Heart right ventricle (tissue), 16 donors: ENCODE measurements around the gene GRID1. TPM values are rescaled to one million over a fixed set of nuclear protein-coding genes. Genes with fewer than 3 reads are reported as not detected.

Source experiments
- ATAC-seq, 8 donors: fragments of 200-7000 bp; cut with Tn5 transposase; one replicate each; pipeline ENCODE4 v1.9.1; 2020; ENCODE audit warnings: mild to moderate bottlenecking in 8 of 8, moderate library complexity in 8 of 8, moderate number of reproducible peaks in 1 of 8
- DNase-seq, 2 donors: peaks; one replicate each; pipeline ENCODE4 v3.0.0-alpha.2; 2020
- H3K27ac ChIP-seq, 10 donors: fragments of 200-600 bp; sonication (generic) in 2 of 10; one replicate each; pipeline versions ENCODE4 v1.5.0 to v1.8.0; 2020 to 2022; ENCODE audit warnings: mild to moderate bottlenecking in 3 of 10
- H3K27me3 ChIP-seq, 7 donors: fragments of 200-600 bp; one replicate each; pipeline ENCODE4 v1.8.0; 2021 to 2022; ENCODE audit warnings: mild to moderate bottlenecking in 2 of 7
- H3K36me3 ChIP-seq, 9 donors: fragments of 200-600 bp; sonication (generic) in 1 of 9; one replicate each; pipeline versions ENCODE4 v1.5.0 to v1.8.0; 2020 to 2022; ENCODE audit warnings: mild to moderate bottlenecking in 2 of 9
- H3K4me1 ChIP-seq, 9 donors: fragments of 200-600 bp; sonication (generic) in 1 of 9; one replicate each; pipeline versions ENCODE4 v1.5.0 to v1.8.0; 2020 to 2022; ENCODE audit warnings: mild to moderate bottlenecking in 4 of 9
- H3K4me3 ChIP-seq, 10 donors: fragments of 200-600 bp; sonication (generic) in 2 of 10; one replicate each; pipeline versions ENCODE4 v1.5.0 to v1.8.0; 2020 to 2022; ENCODE audit warnings: mild to moderate bottlenecking in 7 of 10, moderate library complexity in 2 of 10
- H3K9me3 ChIP-seq, 11 donors: fragments of 200-600 bp in 10 of 11; sonication (generic) in 2 of 11; one replicate each; pipeline versions ENCODE4 v1.5.0 to v1.8.0; 2013 to 2022; ENCODE audit warnings: mild to moderate bottlenecking in 2 of 11, control low read depth in 1 of 11, moderate library complexity in 1 of 11
- WGBS, 2 donors: extraction: QIAGEN DNeasy Blood & Tissue Kit; methylation state at CpG; one replicate each; pipeline ENCODE4 v1.1.7; 2013; ENCODE audit warnings: inconsistent platforms in 1 of 2; 5-methylcytosine and 5-hydroxymethylcytosine counted together
- intact Hi-C, 10 donors: fragments of 100-400 bp; cut with DNase I; formaldehyde crosslinking; loops; one replicate each; pipeline versions ENCODE4 v1.11.1 to v1.14.2; 2022
- polyA plus RNA-seq, 2 donors: library from polyadenylated mRNA; stranded (reverse); fragments of 200-250 nt; gene quantifications; one replicate each; pipeline ENCODE4 v1.2.3, GENCODE V29; 2013
- total RNA-seq, 10 donors: library from RNA; stranded (reverse); fragmentation: NEBNext Ultra II Directional in 3 of 10; extraction: Animal tissue kit (Norgen Biotek cat#: 25700) in 3 of 10; gene quantifications; one replicate each; pipeline versions ENCODE4 v1.2.1 to v1.2.4, GENCODE V29; 2021 to 2023
- TF ChIP-seq, protein P1 (sequence below), 9 donors: fragments of 200-600 bp; sonication (generic) in 2 of 9; IDR thresholded peaks; one replicate each; pipeline versions ENCODE4 v1.5.0 to v1.8.0; 2021 to 2022; ENCODE audit warnings: antibody characterized with exemption in 9 of 9, mild to moderate bottlenecking in 5 of 9, moderate library complexity in 1 of 9
- donor health status: Arrhythmogenic right ventricular cardiomyopathy.
- donor health status: ischemic (EF 13 %, LVEDD 7.1; RV severe dilation, severe dysfunction).
- donor health status: healthy with polysubstance abuse.
- donor health status: DM: no; HTN: yes; CAD: no.
- donor health status: DM: no; HTN: no; CAD: no.
- donor health status: ischemic (EF 25% LVEDD 6.9; RV normal size, moderate dysfunction).
- donor health status: ischemic (EF 25% LVEDD 5.7; RV mildly dilated, moderate dysfunction).
- donor health status: healthy.
- donor health status: DM: yes; HTN: yes; CAD: no.
- donor health status: Ischemic cardiomyopathy.
- donor health status: ischemic (EF 35%, LVEDD 5.7; RV mildly dilated, moderate dysfunction).
- donor health status: nonischemic (EF 11% LVEDD 7.7; RV severe dilation, severe dysfunction).
- donor health status: DM: yes; HTN: yes; CAD: no.
- donor health status: PGD.
- donor health status: ischemic (EF 29% LVEDD 5.4; RV normal size, mild dysfunction).
- donor health status: nonischemic (EF 23%, LVEDD 6.1; RV moderate dilation, normal function).

GRID1 gene
- total and polyA plus RNA-seq, 12 donors, result 0.44 to 3.4 (median 1.5) TPM

- no peaks in the 10 kb centered on the region for H3K4me1 ChIP-seq
- WGBS, 2 donors, result 87 to 88% methylated on average over 6 of the region's 6 CpGs
- no peak for DNase-seq
- H3K27ac ChIP-seq, result no peak overlapping the region
- TF ChIP-seq, protein P1, sequence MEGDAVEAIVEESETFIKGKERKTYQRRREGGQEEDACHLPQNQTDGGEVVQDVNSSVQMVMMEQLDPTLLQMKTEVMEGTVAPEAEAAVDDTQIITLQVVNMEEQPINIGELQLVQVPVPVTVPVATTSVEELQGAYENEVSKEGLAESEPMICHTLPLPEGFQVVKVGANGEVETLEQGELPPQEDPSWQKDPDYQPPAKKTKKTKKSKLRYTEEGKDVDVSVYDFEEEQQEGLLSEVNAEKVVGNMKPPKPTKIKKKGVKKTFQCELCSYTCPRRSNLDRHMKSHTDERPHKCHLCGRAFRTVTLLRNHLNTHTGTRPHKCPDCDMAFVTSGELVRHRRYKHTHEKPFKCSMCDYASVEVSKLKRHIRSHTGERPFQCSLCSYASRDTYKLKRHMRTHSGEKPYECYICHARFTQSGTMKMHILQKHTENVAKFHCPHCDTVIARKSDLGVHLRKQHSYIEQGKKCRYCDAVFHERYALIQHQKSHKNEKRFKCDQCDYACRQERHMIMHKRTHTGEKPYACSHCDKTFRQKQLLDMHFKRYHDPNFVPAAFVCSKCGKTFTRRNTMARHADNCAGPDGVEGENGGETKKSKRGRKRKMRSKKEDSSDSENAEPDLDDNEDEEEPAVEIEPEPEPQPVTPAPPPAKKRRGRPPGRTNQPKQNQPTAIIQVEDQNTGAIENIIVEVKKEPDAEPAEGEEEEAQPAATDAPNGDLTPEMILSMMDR (IDR thresholded peaks at IDR 0.05), result no peak
- H3K4me3 ChIP-seq, result no peak overlapping the region
- no peaks in the 10 kb centered on the region for H3K36me3 ChIP-seq
- no peak for ATAC-seq
- intact Hi-C loops, result no loop called here
- no peaks in the 10 kb centered on the region for H3K27me3 ChIP-seq
- peaks cover 0 to 23% (median 5%) of the 10 kb centered on the region in 11 donors for H3K9me3 ChIP-seq
Measured at GRCh38 chr10:85961073-85961472, 405.5 kb downstream of the GRID1 start.

DNA sequence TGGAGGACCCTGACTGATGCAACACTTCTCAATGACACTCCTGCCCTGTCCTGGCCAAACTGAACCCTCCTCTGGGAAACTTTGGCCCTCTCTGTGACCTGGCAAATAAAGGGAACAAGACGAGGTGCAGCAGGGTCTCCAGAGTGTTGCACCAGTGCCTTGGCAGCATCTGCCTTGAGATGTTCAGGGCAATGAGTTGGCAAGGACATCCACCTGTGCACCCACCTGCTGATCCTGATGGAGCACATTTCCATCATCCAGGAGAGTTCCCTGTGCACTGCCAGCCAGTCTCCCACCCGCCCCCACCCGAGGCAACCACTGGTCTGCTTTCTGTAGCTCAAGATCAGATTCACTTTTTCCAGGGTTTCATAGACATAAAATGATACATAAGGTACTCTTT is 407.4 kb downstream of the GRID1 start:
- Histone ChIP-seq H3K27me3 (no peaks in the 10 kb centered on the region), H3K36me3 (no peaks in the 10 kb centered on the region), H3K4me3 (no peak overlapping the region), H3K27ac (no peak overlapping the region), H3K9me3 (peaks cover 0 to 9% (median 2%) of the 10 kb centered on the region in 11 donors), H3K4me1 (no peaks in the 10 kb centered on the region)
- TF ChIP-seq, protein P1 (IDR thresholded peaks at IDR 0.05), result no peak
- intact Hi-C loops, result no loop called here
- ATAC-seq (no peak), DNase-seq (no peak)
- WGBS, 2 donors, result 70 to 80% methylated on average over 3 of the region's 3 CpGs

DNA sequence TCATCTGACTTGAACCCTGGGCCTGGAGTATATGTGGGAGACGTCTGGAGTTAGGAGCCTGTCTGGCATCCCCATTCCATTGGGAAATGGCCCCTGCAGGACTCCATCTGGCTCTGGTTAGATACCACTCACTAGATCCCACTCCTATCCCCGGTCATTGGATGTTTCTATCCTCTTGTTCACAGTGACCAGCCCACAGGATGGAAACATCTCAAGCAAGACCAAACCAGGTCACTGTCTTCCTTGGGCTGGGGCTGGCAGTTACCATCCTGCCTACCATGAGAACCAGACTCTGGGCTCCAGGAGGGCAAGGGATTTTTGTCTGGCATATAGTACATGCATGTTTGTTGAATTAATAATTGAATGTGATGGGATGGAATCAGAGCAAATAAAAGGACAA is 415.7 kb downstream of the GRID1 start:
- TF ChIP-seq, protein P1 (IDR thresholded peaks at IDR 0.05), result no peak
- H3K27ac ChIP-seq, result no peak overlapping the region
- no peak for ATAC-seq
- no peak overlapping the region for H3K4me3 ChIP-seq
- no peaks in the 10 kb centered on the region for H3K9me3 ChIP-seq
- no peak for DNase-seq
- WGBS, 2 donors, result 73 to 80% methylated on average over 2 of the region's 2 CpGs
- H3K27me3 ChIP-seq, result no peaks in the 10 kb centered on the region
- no peaks in the 10 kb centered on the region for H3K36me3 ChIP-seq
- intact Hi-C loops, result no loop called here
- H3K4me1 ChIP-seq, result no peaks in the 10 kb centered on the region

DNA sequence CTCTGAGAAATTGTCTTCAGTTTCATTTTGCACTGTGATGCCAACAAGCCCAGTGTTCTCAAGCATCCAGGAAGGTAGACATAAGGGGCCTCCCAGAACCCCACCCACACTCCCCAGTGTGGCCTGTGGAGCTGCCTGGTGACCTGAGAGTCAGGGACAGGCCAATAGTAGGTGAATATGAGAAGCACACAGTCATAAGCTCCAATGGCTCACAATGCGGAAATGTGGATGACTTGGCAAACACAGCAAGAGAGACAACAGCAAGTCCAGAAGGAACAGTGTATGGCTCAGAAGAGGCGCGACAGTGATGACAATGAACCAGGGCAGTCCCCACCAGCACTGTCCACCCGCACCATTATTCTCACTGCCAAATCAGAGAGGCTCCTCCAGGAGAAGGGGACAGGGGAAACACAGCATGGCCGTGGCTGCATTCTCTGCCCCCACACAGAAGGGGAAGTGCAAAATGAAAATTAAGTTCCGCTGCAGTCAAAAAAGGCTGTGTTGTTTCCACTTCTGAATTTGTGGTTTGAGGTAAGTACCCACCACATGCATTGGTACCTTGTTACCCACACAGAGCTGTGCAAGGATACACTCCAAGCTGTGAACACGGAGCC is 419.8 kb downstream of the GRID1 start:
- DNase-seq (no peak), ATAC-seq (no peak)
- Histone ChIP-seq H3K4me3 (no peak overlapping the region), H3K36me3 (no peaks in the 10 kb centered on the region), H3K27ac (no peak overlapping the region), H3K27me3 (peaks cover 0 to 4% (median 0%) of the 10 kb centered on the region in 7 donors), H3K4me1 (no peaks in the 10 kb centered on the region), H3K9me3 (no peaks in the 10 kb centered on the region)
- TF ChIP-seq, protein P1 (IDR thresholded peaks at IDR 0.05), result no peak
- intact Hi-C loops, result no loop called here
- WGBS, 2 donors, result 89 to 90% methylated on average over 7 of the region's 7 CpGs
